ENCODE results near the gene FDXR.

DNA sequence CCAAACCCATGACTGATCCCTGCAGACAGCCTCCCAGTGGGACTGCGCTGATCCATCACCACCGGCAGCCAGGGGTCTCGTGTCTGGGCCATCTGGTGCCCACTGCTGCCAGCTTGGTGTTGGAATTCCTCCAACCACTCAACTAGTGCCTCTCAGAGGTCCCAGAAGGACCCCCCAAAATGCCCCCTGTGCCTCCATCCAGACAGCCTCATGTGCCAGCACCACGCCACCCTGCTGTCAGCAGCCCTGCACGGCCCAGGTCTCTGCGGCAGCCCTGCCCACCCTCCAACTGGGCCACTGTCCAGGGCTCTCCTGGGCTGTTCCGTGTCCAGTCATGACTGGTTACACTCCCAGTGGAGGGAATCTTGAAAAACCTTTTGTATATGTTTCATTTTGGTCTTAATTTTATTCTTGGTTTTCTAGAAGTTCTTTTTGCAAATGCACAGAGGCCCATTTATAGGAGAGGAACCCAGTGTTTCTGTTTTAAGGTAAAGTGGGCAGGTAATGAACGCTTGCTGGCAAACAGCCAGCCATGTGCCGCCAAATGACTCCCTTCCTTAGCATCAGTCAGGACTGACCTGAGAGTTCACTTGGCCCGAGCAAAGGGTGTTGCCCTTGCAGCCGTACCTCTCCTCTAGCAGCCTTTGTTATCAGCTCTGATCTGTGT lies 47.7 kb downstream of the FDXR start:
- TF ChIP-seq POLR2A (IDR thresholded peaks at IDR 0.05; ENCODE audit: low read length) (no peak), GATA1 (IDR thresholded peaks at IDR 0.05; ENCODE audit: low read depth, low read length) (no peak)

Measured in erythroblast (primary cell).